GM12801 (cell line): Measurements from ENCODE around the gene DCDC2C.

Experiments
- TF ChIP-seq, protein P1 (sequence below): IDR thresholded peaks from one replicate; pipeline ENCODE4 v1.5.1; 2011; ENCODE audit warnings: control low read depth; ENCODE audit not compliant: insufficient read length; ENCODE audit errors: extremely low read depth

Gene DCDC2C, protein sequence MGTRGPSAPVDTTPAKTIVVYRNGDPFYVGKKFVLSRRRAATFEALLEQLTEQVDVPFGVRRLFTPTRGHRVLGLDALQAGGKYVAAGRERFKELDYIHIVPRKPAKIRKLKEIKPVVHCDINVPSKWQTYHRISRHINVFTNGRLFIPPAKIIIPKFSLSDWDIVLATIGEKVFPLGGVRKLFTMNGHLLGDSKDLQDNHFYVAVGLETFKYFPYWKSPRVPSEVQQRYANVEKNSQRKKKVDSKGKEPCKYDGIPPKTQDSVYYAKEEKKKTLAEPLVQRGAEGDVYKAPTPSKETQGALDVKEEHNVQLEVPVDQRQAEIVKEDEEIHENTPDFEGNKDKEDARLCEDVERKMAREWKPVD

DNA sequence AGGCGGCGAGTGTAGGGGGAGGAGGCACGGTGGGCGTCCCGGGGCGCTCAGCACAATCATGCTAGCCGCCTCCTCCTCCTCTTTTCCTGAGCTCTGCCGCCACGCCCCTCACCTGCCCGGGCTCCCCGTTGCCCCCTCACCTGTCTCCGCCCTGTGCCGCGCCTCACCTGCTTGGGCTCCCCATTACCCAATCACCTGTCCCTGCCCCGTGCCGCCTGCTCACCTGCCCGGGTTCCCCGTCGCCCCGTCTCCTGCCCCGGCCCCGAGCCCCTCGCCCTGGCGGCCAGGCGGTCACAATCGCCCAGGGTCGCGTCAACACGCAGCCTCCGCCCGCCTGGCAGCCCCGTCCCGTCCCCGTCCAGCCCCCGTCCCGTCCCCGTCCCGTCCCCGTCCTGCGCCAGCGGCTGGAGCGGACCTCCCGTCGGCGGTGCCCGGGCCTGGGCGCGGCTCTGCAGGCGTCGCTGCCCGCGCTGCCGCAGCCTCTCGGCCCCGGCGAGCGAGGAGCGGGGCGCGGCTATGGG is at the start of gene DCDC2C:
TSS of gene DCDC2C (plus strand) at position 340 of the 521 bp plus-strand sequence. CDS start at position 517, 177 bp downstream.
- TF ChIP-seq, protein P1, sequence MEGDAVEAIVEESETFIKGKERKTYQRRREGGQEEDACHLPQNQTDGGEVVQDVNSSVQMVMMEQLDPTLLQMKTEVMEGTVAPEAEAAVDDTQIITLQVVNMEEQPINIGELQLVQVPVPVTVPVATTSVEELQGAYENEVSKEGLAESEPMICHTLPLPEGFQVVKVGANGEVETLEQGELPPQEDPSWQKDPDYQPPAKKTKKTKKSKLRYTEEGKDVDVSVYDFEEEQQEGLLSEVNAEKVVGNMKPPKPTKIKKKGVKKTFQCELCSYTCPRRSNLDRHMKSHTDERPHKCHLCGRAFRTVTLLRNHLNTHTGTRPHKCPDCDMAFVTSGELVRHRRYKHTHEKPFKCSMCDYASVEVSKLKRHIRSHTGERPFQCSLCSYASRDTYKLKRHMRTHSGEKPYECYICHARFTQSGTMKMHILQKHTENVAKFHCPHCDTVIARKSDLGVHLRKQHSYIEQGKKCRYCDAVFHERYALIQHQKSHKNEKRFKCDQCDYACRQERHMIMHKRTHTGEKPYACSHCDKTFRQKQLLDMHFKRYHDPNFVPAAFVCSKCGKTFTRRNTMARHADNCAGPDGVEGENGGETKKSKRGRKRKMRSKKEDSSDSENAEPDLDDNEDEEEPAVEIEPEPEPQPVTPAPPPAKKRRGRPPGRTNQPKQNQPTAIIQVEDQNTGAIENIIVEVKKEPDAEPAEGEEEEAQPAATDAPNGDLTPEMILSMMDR: no peak

DNA sequence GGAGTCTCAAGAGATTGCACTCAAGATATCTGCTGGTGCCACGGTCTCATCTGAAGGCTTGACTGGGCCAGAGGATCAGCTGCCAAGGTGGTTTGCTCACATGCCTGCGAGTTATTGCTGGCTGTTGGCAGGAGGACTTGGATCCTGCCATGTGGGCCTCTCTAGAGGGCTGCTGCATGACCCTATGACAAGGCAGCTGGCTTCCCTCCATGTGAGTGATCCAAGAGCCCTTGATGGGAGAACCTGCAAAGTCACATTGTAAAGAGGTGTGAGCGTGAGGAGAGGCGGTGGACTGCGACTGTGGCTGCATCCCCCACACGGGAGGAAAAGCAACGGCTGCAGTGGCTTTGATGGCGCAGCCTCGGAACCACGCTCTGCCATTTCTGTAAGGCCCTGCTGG is 49.4 kb upstream of the DCDC2C start:
- TF ChIP-seq, protein P1: no peak

DNA sequence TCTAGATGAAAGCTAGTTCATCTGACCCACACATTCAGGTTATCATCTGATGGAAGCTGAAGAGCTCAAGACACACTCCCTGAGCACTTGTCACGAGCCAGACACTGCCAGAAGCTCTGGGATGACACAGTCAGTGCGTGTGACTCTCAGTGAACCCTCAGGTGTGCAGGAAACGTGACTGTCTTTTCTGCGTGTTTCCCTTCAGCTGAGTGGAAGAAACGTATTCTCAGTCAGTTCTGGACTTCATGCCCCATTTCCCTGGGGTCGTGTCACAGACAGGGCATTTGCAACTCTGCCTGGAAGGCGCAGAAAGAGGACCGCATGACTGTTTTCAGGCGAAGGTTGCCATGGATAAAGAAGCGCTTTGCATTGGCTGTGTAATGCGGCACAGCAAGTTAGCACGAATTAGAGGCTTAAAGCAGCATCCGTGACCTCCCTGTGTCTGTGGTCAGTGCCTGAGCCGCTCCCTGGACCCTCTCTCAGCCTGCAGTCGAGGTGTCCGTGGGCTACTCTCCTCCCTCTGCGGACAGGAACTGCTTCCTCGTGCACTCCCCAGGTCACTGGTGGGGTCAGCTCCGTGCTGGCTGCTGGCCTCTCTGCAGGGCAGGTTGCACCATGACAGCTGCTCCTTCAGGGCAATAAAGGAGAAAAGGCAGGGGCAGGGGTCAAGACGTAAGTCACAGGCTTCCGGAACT is 48.7 kb upstream of the DCDC2C start:
- TF ChIP-seq, protein P1: no peak

DNA sequence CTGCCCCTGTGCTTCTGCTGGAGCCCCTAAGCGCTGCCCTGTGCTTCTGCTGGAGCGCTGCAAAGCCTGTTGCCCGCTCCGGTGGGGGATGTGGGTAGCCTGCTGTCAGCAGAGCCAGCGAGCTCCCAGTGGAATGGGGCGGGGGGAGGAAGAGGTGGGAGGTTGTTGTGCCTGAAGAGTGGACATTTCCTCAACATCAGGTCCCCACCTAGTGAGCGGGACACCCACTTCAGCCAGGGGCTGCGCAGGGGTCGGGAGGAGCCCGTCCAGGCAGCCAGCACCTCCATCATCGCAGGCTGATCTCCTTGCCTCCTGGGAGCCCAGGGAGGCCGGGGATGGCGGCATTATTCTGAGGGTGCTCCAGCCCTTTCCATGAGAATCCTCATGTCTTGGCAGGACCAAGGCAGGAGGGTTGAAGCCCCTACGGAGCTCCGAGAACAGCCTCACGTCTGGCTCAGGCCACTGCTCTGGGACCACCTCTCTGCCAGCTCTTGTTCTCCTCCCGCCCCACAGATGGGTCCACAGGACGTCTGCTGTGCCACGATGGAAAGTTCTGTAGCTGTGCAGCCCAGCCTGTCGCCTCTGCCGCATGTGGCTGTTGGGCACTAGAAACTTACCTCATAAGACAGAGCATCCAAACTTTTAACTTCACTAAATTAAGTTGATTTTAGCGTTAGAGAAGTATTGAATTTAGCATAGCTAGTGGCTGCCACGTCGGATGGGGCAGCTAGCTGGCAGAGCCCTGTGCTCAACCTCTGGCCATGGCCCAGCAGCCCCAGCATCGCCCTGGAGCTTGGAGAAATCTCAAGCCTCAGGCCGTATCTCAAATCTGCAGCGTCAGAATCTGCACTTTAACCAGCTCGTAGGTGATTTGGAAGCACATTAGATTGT is 47.3 kb upstream of the DCDC2C start:
- TF ChIP-seq, protein P1: no peak

DNA sequence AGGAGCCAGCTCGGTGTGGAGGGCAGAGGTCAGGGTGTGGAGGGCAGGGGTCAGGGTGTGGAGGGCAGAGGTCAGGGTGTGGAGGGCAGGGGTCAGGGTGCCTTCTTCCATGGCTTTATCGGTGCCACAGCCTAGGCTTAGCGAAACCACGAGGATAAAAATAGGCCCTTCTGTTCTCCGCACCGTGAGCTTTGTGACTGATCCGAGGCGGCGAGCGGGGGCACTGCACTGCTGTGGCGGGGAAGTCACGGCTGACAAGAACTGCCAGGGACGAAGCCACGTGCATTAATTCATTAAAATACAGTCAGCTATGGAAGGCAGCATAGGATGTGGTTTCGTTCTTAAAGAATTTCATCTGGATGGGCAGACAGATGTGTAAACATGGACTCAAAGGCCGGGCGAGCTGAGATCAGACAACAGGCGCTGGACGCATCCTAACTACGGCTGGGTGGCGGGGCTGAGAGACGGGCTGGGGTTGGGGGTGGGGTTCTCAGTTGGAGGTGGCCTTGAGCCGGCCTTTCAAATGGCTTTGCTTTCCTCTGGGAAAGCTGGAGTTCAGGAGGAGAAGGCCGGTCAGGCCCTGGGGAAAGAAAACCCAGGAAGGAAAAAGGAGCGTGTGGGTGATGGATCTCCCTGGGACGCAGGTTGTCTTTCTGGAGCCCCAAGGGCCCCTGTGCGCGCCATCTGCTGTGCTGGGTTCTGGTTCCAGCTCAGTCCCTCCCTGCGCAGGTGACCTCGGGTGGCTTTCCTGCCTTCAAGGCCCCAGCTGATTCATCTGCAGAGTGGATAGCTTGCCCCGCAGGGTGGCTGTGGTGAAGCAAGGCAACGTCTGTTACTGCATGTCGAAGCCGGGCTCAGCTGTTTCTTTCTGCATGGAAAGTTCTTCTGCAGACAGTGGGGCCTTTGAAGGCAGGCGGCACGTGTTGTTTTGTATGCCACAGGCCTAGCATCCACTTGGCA is 46.3 kb upstream of the DCDC2C start:
- TF ChIP-seq, protein P1: no peak

DNA sequence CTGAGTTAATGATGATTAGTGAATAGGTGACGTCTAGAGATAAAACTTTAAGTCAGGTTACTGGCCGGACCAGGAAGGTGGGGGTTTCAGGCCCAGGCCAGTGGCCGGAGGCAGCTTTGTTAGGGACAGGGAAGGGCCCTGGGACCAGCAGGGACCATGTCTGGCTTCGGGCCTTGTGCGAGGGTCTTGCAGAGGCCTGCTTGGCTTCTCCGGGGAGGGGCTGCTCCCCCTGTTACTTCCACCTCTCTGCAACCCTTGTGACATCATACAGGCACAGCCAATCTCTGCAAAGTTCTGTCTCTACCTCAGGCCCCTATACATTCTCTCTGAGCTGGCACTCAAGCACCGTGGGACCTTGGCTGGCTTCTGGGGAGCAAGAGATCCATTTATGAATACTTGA is 45.5 kb upstream of the DCDC2C start, which contains the start of gene ALLC:
TSS of gene ALLC (plus strand) at position 320 of the 400 bp plus-strand sequence. CDS start 12,958 bp downstream, outside the sequence.
- TF ChIP-seq, protein P1: no peak
